GM04504 (cell line): ENCODE results near the gene GOSR1.
"Not testable (repeated sequence)": the region's sequence is repeated elsewhere in the genome, so short reads cannot be mapped to it uniquely, and the experiment has no call there.

Experiments used
- DNase-seq: peaks from one replicate; pipeline ENCODE4 v3.0.0-alpha.2; 2012; ENCODE audit warnings: low read depth

GOSR1 gene

DNA sequence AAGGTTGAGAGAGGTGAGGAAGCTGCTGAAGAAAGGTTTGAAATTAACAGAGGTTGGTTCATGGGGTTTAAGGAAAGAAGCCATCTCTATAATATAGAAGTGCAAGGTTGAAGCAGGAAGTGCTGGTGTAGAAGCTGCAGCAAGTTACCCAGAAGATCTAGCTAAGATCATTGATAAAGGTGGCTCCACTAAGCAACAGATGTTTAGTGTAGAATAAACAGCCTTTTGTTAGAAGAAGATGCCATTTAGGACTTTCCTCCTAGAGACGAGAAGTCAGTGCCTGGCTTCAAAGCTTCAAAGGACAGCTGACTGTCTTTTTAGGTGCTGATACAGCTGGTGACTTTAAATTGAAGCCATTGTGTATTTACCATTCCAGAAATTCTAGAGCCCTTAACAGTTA, 29.3 kb downstream of the GOSR1 start:
- no peak for DNase-seq

DNA sequence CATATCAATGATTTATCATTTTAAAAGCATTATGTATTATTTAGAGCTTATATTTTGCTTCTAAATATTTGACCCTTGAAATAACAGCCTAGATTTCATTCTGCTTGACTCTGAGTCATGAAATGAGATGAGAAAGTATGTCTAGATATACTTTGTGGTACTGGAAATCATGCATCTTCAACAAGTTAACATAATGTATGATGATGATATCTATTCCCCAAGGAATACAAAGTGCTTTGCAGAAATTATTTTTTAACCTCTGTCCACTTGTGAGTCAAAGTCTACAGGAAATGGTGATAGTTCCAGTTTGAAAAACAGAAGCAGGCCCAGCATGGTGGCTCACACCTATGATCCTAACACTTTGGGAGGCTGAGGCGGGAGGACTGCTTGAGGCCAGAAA, 36.1 kb downstream of the GOSR1 start:
- no peak for DNase-seq

DNA sequence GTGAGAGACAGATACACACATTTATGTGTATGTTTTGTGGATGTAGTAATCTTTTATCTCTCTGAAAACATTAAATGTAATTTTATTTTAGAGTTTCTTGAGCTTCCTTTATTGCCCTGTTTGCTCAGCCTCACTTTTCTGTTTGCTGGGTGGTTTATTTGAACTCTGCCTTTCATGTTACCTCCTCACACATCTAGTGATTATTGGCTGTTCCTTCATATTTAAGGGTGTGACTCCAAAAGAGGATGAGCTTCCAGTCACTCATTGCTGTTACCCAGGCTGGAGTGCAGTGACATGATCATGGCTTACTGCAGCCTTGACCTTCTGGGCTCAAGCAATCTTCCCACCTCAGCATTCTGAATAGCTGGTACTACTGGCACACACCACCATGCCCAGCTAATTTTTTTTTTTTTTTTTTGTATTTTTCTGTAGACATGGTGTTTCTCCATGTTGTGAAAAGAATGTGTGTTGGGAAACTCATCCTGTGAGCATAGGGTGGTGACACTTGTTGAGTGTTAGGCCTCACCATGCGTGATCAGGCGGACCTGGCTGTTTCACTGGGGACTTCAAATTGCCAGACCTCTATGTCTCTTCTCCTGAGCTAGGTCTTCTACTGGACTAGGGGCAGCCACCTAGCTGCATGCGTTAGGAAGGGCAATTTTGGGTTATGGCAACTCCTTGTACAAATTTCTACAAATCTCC, 37.8 kb downstream of the GOSR1 start:
- DNase-seq: no peak

DNA sequence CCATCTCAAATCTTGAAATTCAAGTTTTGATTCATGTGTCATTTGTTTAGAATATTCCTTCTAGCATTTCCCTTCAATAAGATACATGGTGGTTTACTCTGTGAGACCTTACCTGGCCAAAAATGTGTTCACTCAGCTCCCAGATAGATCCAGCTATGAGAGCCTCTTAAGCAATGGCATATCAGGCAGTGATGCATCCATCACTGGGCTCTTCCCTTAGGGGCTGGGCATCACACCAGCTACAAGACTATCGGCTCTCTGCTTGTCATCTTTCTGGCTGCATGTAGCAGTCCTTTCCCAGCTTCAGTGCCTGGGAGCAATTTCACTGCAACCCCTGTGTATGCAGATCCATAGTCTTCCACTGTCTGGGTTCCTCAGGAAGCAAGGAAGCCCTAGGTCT, 40.6 kb downstream of the GOSR1 start:
- DNase-seq: no peak

DNA sequence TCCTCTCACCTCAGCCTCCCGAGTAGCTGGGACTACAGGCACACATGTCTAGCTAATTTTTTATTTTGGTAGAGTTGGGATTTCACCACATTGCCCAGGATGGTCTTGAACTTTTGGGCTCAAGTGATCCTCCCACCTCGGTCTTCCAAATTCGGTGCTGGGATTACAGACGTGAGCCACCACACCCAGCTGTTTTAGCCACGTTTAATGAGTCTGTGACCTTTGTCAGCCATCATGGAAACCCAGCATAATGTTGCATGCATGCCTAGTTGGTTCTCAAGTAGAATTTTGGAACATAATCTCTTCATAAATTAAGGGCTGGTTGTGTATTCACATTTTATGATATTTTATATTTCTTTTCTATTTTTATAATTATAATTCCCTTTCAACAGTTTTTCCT, 42.0 kb downstream of the GOSR1 start:
- no peak for DNase-seq

DNA sequence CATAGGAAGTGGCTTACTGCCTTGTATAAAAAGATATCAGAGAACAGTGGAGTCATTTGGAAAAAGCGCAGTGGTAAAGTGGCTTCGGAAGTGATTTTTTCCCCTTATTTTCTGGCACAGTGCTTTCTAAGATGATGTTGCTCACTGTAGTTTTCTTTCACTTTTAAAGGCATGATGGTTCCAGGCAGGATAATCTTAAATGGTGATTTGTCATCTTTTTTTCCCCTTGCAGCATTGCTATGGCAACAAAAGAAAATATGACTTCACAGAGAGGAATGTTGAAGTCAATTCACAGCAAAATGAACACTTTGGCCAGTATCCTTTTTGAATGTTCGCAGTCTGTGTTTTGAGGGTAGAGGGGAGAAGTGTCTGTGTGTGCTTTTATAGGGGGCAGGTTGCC, 42.5 kb downstream of the GOSR1 start:
- DNase-seq: peak; percentile 88

DNA sequence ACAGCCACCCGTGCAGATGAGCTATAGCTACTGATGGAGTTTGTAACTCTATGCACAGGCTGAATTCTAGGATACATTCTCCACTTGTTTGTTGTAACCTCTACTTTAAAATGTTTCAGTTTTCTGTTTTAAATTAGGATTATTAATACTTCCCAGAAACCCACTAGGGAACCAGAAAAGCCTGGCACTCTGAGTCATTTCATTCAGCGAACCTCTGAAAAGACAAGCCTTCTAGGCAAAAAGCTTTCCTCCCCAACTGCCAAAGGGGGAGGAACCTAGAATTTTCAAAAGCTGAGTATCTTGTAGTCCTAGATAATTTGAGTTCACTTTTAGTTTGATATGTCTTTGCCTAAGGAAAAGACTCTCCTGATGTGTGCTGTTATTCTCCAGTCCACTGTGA, 43.2 kb downstream of the GOSR1 start:
- peak; percentile 62 for DNase-seq

DNA sequence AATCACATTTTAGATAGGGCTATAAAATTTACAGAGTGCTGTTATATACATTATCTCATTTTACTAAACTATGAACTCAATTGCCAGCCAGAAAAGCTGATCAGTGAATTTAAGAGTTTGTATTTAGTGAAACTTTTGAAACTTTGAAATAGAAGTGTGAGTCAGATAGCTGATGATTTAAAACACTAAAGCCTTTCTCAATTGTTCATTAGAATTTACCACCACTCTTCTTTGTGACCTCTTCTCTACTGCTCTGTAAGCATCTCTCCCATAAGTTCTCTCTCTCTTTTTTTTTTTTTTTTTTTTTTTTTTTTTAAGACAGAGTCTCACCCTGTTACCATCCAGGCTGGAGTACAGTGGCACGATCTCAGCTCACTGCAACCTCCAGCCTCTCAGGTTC, 43.7 kb downstream of the GOSR1 start:
- no peak for DNase-seq

DNA sequence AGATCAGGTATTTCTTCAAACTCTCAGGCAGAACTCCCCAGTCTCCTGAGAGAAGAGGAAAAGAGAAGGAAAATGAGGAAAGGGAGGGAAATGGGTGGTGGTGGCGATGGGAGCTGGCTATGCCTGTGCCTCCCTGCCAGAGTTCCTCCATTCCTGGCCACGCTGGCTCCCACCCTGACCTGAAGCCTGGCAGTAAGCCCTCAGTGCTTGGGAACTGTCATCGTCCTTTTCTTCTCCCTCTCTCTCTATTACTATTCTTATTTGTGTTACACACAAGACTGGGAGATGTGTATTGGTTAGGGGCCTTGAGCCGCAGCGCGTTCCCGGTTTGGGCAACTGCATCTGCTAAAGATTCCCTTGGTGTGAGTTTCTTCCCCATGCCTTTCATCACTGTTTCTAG, 44.6 kb downstream of the GOSR1 start:
- no peak for DNase-seq

DNA sequence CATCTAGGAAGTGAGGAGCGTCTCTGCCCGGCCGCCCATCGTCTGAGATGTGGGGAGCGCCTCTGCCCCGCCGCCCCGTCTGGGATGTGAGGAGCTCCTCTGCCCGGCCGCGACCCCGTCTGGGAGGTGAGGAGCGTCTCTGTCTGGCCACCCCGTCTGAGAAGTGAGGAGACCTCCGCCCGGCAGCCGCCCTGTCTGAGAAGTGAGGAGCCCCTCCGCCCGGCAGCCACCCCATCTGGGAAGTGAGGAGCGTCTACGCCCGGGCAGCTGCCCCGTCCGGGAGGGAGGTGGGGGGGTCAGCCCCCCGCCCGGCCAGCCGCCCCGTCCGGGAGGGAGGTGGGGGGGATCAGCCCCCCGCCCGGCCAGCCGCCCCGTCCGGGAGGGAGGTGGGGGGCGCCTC, 46.0 kb downstream of the GOSR1 start:
- not testable (repeated sequence) for DNase-seq

DNA sequence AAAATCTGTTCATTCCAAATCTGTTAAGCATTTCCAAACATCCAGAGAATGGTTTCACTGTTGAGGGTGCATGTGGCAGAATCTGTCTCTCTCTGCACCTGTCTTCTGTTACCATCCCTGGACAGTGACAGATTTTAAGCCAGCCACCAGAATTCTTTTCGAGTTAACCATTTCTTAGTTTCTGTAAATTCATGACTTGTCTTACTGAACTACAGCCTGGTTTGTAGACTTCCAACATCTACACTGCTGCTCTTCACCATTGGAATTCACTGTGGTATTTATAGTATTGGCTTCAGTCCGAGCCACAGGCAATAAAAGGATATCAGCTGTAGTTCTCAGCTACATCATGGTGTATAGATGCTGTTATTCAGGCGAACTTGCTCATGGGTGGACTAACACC, 47.6 kb downstream of the GOSR1 start:
- no peak for DNase-seq

DNA sequence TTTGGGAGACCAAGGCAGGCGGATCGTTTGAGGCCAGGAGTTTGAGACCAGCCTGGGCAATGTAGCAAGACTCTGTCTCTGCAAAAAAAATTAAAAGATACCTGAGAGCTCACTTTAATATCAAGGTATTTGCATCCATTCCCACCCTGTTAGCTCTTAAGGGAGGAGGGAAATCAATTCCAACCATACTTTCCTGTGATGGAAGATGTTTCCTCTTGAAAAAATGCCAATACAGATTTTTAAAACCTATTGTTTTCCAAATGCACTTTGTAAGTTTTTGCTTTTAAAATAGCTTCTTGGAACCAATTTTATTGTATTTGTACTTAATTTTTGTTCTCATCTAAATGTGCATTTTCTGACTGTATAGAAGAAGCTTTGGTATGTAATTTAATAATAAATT, 49.2 kb downstream of the GOSR1 start:
- DNase-seq: no peak

DNA sequence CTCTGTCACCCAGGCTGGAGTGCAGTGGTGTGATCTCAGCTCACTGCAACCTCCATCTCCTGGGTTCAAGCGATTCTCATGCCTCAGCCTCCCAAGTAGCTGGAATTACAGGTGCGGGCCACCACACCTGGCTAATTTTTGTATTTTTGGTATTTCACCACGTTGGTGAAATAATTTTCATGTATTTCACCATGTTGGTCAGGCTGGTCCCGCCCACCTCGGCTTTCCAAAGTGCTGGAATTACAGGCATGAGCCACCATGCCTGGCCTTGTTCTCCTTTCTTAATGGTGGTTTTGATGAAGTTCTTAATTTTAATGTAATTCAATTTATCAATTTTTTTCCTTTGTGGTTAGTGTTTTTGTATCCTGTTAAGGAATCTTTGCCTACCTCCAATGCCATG, 51.5 kb downstream of the GOSR1 start:
- DNase-seq: not testable (repeated sequence)

DNA sequence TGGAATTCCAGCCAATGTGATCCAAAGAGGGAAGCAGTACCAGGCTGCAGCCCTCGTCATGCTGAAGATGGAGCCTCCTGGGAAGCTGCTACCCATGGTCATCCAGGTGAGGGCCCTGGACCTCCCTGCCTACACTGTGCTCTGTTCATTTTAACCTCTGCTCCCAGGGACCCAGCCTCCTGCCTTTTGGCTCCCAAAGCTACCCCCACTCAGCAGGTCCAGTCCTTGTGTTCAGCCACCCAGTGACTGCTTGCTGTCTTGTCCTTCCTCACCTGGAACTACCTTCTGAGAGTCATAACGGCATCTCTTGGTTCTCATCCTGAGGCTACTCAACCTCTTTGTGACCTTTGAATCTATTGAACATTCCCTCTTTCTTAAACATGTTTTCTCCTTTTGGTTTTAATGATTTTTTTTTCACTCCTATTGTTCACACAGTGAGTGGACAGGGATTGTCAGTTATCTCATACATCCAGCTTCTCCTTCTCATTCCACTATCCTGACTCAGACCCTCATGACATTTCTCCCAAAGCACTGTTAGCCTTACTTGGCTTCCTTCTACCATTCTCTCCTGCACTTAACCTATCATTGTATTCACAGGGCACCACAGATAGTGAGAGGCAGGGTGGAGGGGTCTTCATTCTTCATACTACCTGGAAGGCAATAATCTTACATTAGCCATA, 53.3 kb downstream of the GOSR1 start:
- no peak for DNase-seq

DNA sequence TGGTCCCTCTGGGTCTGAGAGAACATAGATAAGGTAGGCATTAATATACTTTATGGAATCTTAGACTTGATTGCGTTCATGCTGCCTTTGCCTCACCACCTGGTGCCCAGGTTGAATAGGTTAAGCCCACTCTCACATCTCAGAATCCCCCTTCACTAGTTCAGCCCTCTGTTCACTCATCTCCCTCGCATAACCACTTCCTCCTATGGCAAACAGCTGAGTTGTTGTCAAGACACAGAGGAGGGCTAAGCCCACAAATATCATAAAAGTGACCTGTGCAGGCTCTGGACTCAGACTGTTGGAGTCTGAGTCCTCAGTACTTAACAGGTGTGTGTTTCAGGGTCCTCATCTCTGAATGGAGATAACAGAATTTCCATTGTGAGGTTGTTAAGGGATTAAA, 55.7 kb downstream of the GOSR1 start:
- DNase-seq: no peak

DNA sequence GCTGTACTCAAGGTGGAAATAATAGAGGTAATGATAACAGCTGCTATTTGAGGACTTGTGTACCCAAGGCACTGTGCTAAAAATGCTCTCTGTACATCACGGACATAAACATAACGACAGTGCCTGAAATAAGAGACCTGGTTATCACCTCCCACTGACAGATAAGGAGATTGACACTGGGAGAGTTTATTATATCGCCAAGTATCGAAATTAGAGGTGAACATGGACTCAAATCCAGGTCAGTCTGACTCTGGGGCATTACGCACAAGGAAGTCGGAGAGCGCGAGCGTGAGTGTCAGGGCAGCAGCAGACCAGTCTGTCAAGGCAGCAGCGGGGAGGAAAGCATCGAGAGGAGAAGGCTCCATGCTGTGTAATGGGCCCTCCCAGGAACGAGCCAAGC, 57.1 kb downstream of the GOSR1 start:
- DNase-seq: no peak

DNA sequence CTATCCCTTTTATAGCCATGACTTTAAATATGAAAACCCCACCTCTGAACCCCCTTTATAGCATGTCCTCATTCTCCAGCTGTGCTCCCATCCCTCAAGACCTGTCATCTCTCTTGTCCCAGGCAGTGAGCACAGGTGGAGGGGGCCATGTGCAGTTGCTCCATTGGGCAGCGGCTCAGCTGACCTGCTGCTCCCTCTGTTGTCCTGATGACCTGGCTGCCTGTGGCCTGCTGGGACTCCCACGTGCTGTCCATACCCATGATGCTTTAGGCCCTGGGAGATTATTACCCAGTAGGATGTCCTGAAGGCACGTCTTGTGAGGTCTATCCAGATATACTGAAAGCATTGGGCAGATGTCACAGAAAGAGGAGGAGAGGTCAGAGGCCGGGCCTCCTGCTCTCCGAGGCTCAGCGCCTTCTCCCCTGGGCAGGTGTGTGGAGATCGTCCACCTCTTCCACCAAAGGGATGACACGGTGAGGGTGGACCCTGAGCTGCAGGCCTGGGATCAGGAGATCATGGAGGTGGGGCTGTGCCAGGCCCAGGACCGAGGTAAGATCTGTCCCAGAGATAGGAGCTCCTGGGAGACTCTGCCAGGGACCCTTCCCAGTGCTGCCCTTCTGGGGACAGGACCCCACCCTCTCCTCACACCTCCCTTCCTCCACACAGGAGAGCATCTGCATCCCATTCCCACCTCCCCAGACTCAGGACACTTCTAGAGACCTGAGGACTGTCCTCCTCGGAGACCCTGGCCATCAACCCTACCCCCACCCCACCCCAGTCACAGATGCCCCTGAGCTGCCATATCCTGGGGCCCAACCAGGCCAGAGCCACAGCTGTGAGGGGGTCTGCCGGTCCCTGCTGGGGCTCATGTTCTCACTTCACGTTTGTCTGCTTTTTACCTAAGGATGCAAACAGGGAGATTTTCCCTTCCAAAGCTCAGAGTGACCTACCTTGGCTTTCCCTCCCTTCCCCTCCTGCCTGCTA, 58.0 kb downstream of the GOSR1 start:
- DNase-seq: no peak

DNA sequence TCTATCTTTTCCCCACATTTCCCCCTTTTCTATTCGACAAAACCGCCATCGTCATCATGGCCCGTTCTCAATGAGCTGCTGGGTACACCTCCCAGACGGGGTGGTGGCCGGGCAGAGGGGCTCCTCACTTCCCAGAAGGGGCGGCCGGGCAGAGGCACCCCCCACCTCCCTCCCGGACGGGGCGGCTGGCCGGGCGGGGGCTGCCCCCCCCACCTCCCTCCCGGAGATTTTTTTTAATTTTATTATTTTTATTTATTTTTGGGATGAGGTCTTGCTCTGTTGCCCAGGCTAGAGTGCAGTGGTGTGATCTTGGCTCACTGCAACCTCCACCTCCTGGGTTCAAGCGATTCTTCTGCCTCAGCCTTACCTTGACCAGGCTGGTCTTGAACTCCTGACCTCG, 59.6 kb downstream of the GOSR1 start:
- DNase-seq: not testable (repeated sequence)

DNA sequence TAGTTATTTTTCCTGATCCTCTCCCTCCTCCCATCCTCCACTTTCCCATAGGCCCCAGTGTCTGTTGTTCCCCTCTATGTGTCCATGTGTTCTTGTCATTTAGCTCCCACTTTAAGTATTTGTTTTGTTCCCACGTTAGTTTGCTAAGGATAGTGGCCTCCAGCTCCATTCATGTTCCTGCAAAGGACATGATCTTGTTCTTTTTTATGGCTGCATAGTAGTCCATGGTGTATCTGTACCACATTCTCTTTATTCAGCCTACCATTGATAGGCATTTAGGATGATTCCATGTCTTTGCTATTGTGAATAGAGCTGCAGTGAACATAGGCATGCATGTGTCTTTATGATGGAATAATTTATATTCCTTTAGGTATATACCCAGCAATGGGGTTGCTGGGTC, 60.5 kb downstream of the GOSR1 start:
- DNase-seq: not testable (repeated sequence)

DNA sequence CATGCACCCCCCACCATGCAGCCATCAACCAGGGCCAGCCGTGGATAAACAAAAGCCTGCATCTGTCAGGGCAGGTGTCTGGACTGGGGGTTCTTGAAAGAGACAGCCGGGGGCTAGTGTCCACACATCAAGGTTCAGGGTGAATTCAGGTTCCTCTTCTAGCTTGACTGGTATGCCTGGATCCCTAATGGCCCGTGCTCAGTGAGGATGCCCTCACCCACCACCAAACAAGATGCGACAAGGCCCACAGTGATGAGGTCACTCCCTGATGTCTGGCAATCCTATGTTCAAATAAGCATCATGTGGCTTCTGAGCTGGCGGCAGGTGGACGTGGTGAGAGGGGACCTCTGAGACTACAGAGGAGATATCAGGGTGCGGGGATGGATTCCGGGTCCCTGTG, 64.6 kb downstream of the GOSR1 start:
- no peak for DNase-seq

DNA sequence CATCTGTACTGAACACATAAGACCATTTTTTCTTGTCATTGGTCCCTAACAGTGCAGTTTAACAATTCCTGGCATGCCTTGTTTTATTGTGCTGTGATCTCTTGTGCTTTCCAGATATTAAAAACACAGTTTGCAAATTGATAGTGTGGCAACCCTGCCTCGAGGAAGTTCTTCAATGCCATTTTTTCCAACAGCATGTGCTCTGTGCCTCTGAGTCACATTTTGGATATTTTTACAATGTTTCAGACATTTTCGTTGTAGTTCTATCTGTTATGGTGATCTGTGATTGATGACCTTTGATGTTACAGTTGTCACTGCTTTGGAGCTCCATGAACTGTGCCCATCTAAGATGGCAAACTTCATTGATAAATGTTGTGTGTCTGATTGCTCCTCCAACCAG, 66.2 kb downstream of the GOSR1 start:
- no peak for DNase-seq

DNA sequence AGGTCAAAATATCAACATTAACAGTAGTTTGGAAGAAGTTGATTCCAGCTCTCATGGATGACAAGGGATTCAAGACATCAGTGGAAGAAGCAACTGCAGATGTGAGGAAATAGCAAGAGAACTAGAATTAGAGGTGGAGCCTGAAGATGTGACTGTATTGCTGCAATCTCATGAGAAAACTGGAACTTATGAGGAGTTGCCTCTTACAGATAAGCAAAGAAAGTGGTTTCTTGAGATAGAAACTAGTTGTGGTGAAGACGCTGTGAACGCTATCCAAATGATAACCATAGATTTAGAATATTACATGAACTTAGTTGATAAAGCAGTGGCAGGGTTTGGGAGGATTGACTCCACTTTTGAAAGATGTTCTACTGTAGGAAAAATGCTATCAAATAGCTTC, 67.8 kb downstream of the GOSR1 start:
- DNase-seq: no peak
